ENCODE measurements around the gene SMTN. TPM values are rescaled to one million over a fixed set of nuclear protein-coding genes. Genes with fewer than 3 reads are reported as not detected.

SMTN gene
- total RNA-seq, 2 experiments from 2014 or later, result 35.6 to 51.2 TPM

- CTCF ChIA-PET, result no interaction called here
Observed at GRCh38 chr22:31123292-31123602, 42.1 kb downstream of the SMTN start.

GRCh38 chr22:31124290-31124689 is 43.2 kb downstream of the SMTN start:
- Mint-ChIP-seq H3K27me3 (no peaks in the 10 kb centered on the region), H3K27ac (no peak overlapping the region), H3K4me1 (no peaks in the 10 kb centered on the region), H3K4me3 (no peak overlapping the region), H3K9me3 (ENCODE audit: low read depth) (no peaks in the 10 kb centered on the region), H3K36me3 (no peaks in the 10 kb centered on the region)
- no peak for ATAC-seq
- CTCF ChIA-PET, result interaction anchor here (0.8 kb wide), 1 partner anchor 15 kb away, joined by 3 read pairs; no protein-coding TSS in a partner anchor
- DNase-seq, result no peak

More at GRCh38 chr22:31123292-31123602, 42.1 kb downstream of the SMTN start:
- no peak overlapping the region for H3K27ac Mint-ChIP-seq
- no peak for ATAC-seq
- H3K4me1 Mint-ChIP-seq, result no peaks in the 10 kb centered on the region
- no peaks in the 10 kb centered on the region for H3K9me3 Mint-ChIP-seq (ENCODE audit: low read depth)
- DNase-seq, result no peak
- no peaks in the 10 kb centered on the region for H3K36me3 Mint-ChIP-seq
- no peaks in the 10 kb centered on the region for H3K27me3 Mint-ChIP-seq
- H3K4me3 Mint-ChIP-seq, result no peak overlapping the region

GRCh38 chr22:31124811-31125465 is 43.8 kb downstream of the SMTN start:
- Mint-ChIP-seq H3K27me3 (no peaks in the 10 kb centered on the region), H3K4me1 (no peaks in the 10 kb centered on the region), H3K36me3 (no peaks in the 10 kb centered on the region), H3K27ac (no peak overlapping the region), H3K4me3 (no peak overlapping the region), H3K9me3 (ENCODE audit: low read depth) (no peaks in the 10 kb centered on the region)
- CTCF ChIA-PET, result interaction anchor here (0.8 kb wide), 1 partner anchor 16 kb away, joined by 3 read pairs; no protein-coding TSS in a partner anchor
- no peak for DNase-seq
- no peak for ATAC-seq

GRCh38 chr22:31125521-31126117 is 44.5 kb downstream of the SMTN start:
- H3K4me3 Mint-ChIP-seq, result no peak overlapping the region
- no peaks in the 10 kb centered on the region for H3K27me3 Mint-ChIP-seq
- no peak overlapping the region for H3K27ac Mint-ChIP-seq
- ATAC-seq (no peak), DNase-seq (no peak)
- no peaks in the 10 kb centered on the region for H3K9me3 Mint-ChIP-seq (ENCODE audit: low read depth)
- H3K36me3 Mint-ChIP-seq, result no peaks in the 10 kb centered on the region
- no peaks in the 10 kb centered on the region for H3K4me1 Mint-ChIP-seq
- CTCF ChIA-PET, result interaction anchor here (0.6 kb wide), 1 partner anchor 748 kb away, joined by 3 read pairs; no protein-coding TSS in a partner anchor

- H3K4me3 Mint-ChIP-seq, result no peak overlapping the region
- H3K27ac Mint-ChIP-seq, result no peak overlapping the region
Observed at GRCh38 chr22:31126128-31126868, 45.2 kb downstream of the SMTN start.

GRCh38 chr22:31126869-31127175 is 45.7 kb downstream of the SMTN start:
- ATAC-seq (no peak), DNase-seq (no peak)
- H3K36me3 Mint-ChIP-seq, result no peaks in the 10 kb centered on the region
- CTCF ChIA-PET, result no interaction called here
- no peaks in the 10 kb centered on the region for H3K4me1 Mint-ChIP-seq
- no peak overlapping the region for H3K27ac Mint-ChIP-seq
- no peaks in the 10 kb centered on the region for H3K9me3 Mint-ChIP-seq (ENCODE audit: low read depth)
- no peak overlapping the region for H3K4me3 Mint-ChIP-seq
- H3K27me3 Mint-ChIP-seq, result no peaks in the 10 kb centered on the region

More at GRCh38 chr22:31126128-31126868, 45.2 kb downstream of the SMTN start:
- H3K36me3 Mint-ChIP-seq, result no peaks in the 10 kb centered on the region
- DNase-seq, result no peak
- CTCF ChIA-PET, result interaction anchor here (0.6 kb wide), 1 partner anchor 748 kb away, joined by 3 read pairs; no protein-coding TSS in a partner anchor
- H3K27me3 Mint-ChIP-seq, result no peaks in the 10 kb centered on the region
- no peaks in the 10 kb centered on the region for H3K4me1 Mint-ChIP-seq
- H3K9me3 Mint-ChIP-seq (ENCODE audit: low read depth), result no peaks in the 10 kb centered on the region
- ATAC-seq, result no peak

GRCh38 chr22:31127181-31127772 is 46.2 kb downstream of the SMTN start:
- Mint-ChIP-seq H3K36me3 (no peaks in the 10 kb centered on the region), H3K4me3 (no peak overlapping the region), H3K27me3 (no peaks in the 10 kb centered on the region), H3K9me3 (ENCODE audit: low read depth) (no peaks in the 10 kb centered on the region), H3K4me1 (no peaks in the 10 kb centered on the region), H3K27ac (no peak overlapping the region)
- ATAC-seq (no peak), DNase-seq (no peak)
- CTCF ChIA-PET, result interaction anchor here (1.7 kb wide), 1 partner anchor 20 kb away, joined by 5 read pairs; the partner anchor contains the start of gene SELENOM

GRCh38 chr22:31128156-31128555 is 47.0 kb downstream of the SMTN start:
- H3K36me3 Mint-ChIP-seq, result no peaks in the 10 kb centered on the region
- H3K27ac Mint-ChIP-seq, result no peak overlapping the region
- no peak for ATAC-seq
- CTCF ChIA-PET, result interaction anchor here (0.6 to 1.7 kb wide), 2 partner anchors 20 to 27 kb away, joined by 3 to 5 read pairs; partner anchors contain the start of gene SELENOM
- DNase-seq, result no peak
- H3K9me3 Mint-ChIP-seq (ENCODE audit: low read depth), result no peaks in the 10 kb centered on the region
- no peaks in the 10 kb centered on the region for H3K27me3 Mint-ChIP-seq
- no peak overlapping the region for H3K4me3 Mint-ChIP-seq
- no peaks in the 10 kb centered on the region for H3K4me1 Mint-ChIP-seq

- no peak for ATAC-seq
Observed at GRCh38 chr22:31130873-31131272, 49.8 kb downstream of the SMTN start.

GRCh38 chr22:31133911-31134310 is 52.8 kb downstream of the SMTN start:
- DNase-seq, result no peak
- Mint-ChIP-seq H3K4me3 (no peak overlapping the region), H3K9me3 (ENCODE audit: low read depth) (no peaks in the 10 kb centered on the region), H3K27ac (no peak overlapping the region), H3K4me1 (no peaks in the 10 kb centered on the region), H3K36me3 (no peaks in the 10 kb centered on the region), H3K27me3 (no peaks in the 10 kb centered on the region)
- ATAC-seq, result no peak
- CTCF ChIA-PET, result interaction anchor here (1.7 kb wide), 1 partner anchor 14 kb away, joined by 5 read pairs; no protein-coding TSS in a partner anchor

More at GRCh38 chr22:31130873-31131272, 49.8 kb downstream of the SMTN start:
- H3K36me3 Mint-ChIP-seq, result no peaks in the 10 kb centered on the region
- no peaks in the 10 kb centered on the region for H3K27me3 Mint-ChIP-seq
- no peak overlapping the region for H3K27ac Mint-ChIP-seq
- no peak for DNase-seq
- no peaks in the 10 kb centered on the region for H3K4me1 Mint-ChIP-seq
- H3K9me3 Mint-ChIP-seq (ENCODE audit: low read depth), result no peaks in the 10 kb centered on the region
- no peak overlapping the region for H3K4me3 Mint-ChIP-seq
- CTCF ChIA-PET, result no interaction called here

- H3K27me3 Mint-ChIP-seq, result peaks cover 2% of the 10 kb centered on the region
- CTCF ChIA-PET, result interaction anchor here (1.7 kb wide), 1 partner anchor 14 kb away, joined by 5 read pairs; no protein-coding TSS in a partner anchor
Observed at GRCh38 chr22:31134688-31135087, 53.6 kb downstream of the SMTN start.

GRCh38 chr22:31135706-31136105 is 54.6 kb downstream of the SMTN start:
- no peak overlapping the region for H3K27ac Mint-ChIP-seq
- CTCF ChIA-PET, result interaction anchor here (1.1 to 1.7 kb wide), 2 partner anchors 13 to 28 kb away, joined by 4 to 5 read pairs; partner anchors contain the start of gene SELENOM

More at GRCh38 chr22:31134688-31135087, 53.6 kb downstream of the SMTN start:
- no peaks in the 10 kb centered on the region for H3K4me1 Mint-ChIP-seq
- no peaks in the 10 kb centered on the region for H3K9me3 Mint-ChIP-seq (ENCODE audit: low read depth)
- no peak overlapping the region for H3K27ac Mint-ChIP-seq
- DNase-seq (no peak), ATAC-seq (no peak)
- no peak overlapping the region for H3K4me3 Mint-ChIP-seq
- no peaks in the 10 kb centered on the region for H3K36me3 Mint-ChIP-seq

GRCh38 chr22:31136155-31136554 is 55.0 kb downstream of the SMTN start:
- CTCF ChIA-PET, result interaction anchor here (1.1 kb wide), 1 partner anchor 29 kb away, joined by 4 read pairs; the partner anchor contains the start of gene SELENOM

More at GRCh38 chr22:31135706-31136105, 54.6 kb downstream of the SMTN start:
- no peak for ATAC-seq
- Mint-ChIP-seq H3K9me3 (ENCODE audit: low read depth) (no peaks in the 10 kb centered on the region), H3K36me3 (no peaks in the 10 kb centered on the region), H3K4me3 (no peak overlapping the region), H3K27me3 (peaks cover 4% of the 10 kb centered on the region), H3K4me1 (no peaks in the 10 kb centered on the region)
- no peak for DNase-seq

More at GRCh38 chr22:31136155-31136554, 55.0 kb downstream of the SMTN start:
- Mint-ChIP-seq H3K4me1 (no peaks in the 10 kb centered on the region), H3K27me3 (peaks cover 4% of the 10 kb centered on the region), H3K36me3 (no peaks in the 10 kb centered on the region), H3K27ac (no peak overlapping the region), H3K9me3 (ENCODE audit: low read depth) (no peaks in the 10 kb centered on the region), H3K4me3 (no peak overlapping the region)
- no peak for ATAC-seq
- DNase-seq, result no peak

All from activated CD8-positive, alpha-beta memory T cell treated with anti-CD3 and anti-CD28 coated beads, Interleukin-2, amount 10 ng/mL, durations not matched to agents 7 days and 5 days (primary cell).